Mesothelial cell of epicardium (in vitro differentiated cells): Measurements from ENCODE around the gene NRM. TPM values are rescaled to one million over a fixed set of nuclear protein-coding genes. Genes with fewer than 3 reads are reported as not detected.

Experiments used
- DNase-seq, 2 experiments: peaks; one replicate each; pipeline ENCODE4 v3.0.0; 2021; ENCODE audit warnings: low spot score in 2 of 2; ENCODE audit not compliant: unreplicated experiment in 2 of 2
- H3K27ac Mint-ChIP-seq: 2 replicates; pipeline ENCODE4 v1.8.0; 2021; ENCODE audit warnings: mixed read lengths
- H3K27me3 Mint-ChIP-seq: 2 replicates; pipeline ENCODE4 v1.8.0; 2021; ENCODE audit warnings: low read depth, mixed read lengths
- H3K36me3 Mint-ChIP-seq: 2 replicates; pipeline ENCODE4 v1.8.0; 2021; ENCODE audit warnings: mixed read lengths
- H3K4me1 Mint-ChIP-seq: 2 replicates; pipeline ENCODE4 v1.8.0; 2021; ENCODE audit warnings: mixed read lengths
- H3K4me3 Mint-ChIP-seq: 2 replicates; pipeline ENCODE4 v1.8.0; 2021; ENCODE audit warnings: mild to moderate bottlenecking, moderate library complexity, mixed read lengths
- H3K9me3 Mint-ChIP-seq: 2 replicates; pipeline ENCODE4 v1.8.0; 2021; ENCODE audit warnings: mixed read lengths
- total RNA-seq: library from RNA; stranded (reverse); gene quantifications from 3 replicates; pipeline ENCODE4 v1.2.1, GENCODE V29; 2021
- TF ChIP-seq, protein P1 (sequence below): fragments of 200-600 bp; sonication (generic); IDR thresholded peaks from one replicate; pipeline ENCODE4 v1.5.0; 2021; ENCODE audit warnings: antibody characterized with exemption; ENCODE audit not compliant: unreplicated experiment

NRM gene
- total RNA-seq, 1 donor from 2014 or later, result 36.1 TPM

DNA sequence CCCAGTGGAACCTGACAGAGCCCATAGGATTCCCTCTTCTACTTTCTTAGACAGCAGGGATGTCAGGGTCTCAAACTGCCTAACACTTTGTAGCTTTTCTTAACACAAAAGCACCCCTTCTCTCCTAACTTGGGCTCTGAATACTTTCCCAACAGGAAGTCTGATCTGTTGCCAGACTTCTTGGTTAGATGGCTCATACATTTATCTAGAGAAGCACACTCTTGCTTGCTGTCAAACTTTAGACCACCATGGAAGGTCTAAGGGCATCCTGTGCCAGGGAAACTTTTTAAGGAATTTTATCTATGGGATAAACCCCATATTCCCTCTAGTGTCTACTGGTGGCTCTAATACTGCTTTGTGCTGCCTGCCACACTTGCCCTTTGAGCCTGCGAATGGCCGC is 47.1 kb downstream of the NRM start:
- TF ChIP-seq, protein P1, sequence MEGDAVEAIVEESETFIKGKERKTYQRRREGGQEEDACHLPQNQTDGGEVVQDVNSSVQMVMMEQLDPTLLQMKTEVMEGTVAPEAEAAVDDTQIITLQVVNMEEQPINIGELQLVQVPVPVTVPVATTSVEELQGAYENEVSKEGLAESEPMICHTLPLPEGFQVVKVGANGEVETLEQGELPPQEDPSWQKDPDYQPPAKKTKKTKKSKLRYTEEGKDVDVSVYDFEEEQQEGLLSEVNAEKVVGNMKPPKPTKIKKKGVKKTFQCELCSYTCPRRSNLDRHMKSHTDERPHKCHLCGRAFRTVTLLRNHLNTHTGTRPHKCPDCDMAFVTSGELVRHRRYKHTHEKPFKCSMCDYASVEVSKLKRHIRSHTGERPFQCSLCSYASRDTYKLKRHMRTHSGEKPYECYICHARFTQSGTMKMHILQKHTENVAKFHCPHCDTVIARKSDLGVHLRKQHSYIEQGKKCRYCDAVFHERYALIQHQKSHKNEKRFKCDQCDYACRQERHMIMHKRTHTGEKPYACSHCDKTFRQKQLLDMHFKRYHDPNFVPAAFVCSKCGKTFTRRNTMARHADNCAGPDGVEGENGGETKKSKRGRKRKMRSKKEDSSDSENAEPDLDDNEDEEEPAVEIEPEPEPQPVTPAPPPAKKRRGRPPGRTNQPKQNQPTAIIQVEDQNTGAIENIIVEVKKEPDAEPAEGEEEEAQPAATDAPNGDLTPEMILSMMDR, result no peak
- no peak overlapping the region for H3K4me3 Mint-ChIP-seq
- H3K36me3 Mint-ChIP-seq, result peaks cover 38% of the 10 kb centered on the region
- no peak overlapping the region for H3K27ac Mint-ChIP-seq
- H3K9me3 Mint-ChIP-seq, result no peaks in the 10 kb centered on the region
- no peak for DNase-seq
- H3K27me3 Mint-ChIP-seq, result no peaks in the 10 kb centered on the region
- peaks cover 21% of the 10 kb centered on the region for H3K4me1 Mint-ChIP-seq

DNA sequence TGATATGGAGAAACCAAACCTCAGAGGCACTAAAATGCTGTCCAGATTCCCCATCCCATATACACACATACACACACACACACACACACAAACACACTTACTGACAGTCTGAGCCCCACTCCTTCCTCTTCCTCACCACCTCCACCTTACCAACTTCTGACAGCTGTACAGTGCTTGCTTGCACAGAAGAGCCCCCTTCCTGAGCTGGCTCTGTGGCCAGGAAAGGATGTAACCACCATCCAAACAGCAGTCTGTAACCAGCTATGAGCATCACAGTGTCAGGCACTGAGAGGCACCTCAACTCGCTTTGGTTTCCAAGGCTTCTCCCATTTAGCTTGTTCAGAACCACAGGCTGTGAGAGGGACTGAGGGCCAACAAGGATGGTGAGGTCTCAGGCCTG is 49.7 kb downstream of the NRM start:
- Mint-ChIP-seq H3K4me1 (peaks cover 7% of the 10 kb centered on the region), H3K9me3 (no peaks in the 10 kb centered on the region), H3K27me3 (no peaks in the 10 kb centered on the region), H3K36me3 (peaks cover 43% of the 10 kb centered on the region), H3K27ac (no peak overlapping the region), H3K4me3 (no peak overlapping the region)
- TF ChIP-seq, protein P1, result no peak
- DNase-seq, result no peak

DNA sequence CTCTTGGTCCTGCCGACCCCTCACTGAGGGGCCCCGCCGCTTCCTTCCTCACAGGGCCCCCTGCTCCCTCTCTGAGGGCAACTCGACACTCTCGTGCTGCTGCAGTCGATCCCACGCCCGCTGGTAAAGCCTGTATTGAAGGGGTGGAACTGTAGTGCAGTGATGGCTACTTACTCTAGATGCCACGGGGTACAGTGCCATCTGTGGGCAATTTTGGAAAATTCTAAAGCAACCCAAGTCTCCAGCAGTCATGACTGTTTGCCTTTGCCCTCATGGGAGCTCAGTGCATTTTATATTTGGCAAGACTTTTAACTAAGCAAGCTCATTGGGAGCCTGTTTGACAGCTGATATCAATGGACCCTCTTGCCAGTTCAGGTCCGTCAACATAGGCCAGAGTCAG is 50.3 kb downstream of the NRM start:
- Mint-ChIP-seq H3K27ac (no peak overlapping the region), H3K27me3 (no peaks in the 10 kb centered on the region), H3K4me3 (no peak overlapping the region), H3K4me1 (peaks cover 2% of the 10 kb centered on the region), H3K36me3 (peaks cover 43% of the 10 kb centered on the region), H3K9me3 (no peaks in the 10 kb centered on the region)
- DNase-seq, result no peak
- TF ChIP-seq, protein P1, result no peak

Other genes with a start within 250 kb of the NRM start
- gene HLA-E, start 201.5 kb downstream of the NRM start, total RNA-seq, result 59.5 to 61.9 TPM (median 61.7 TPM) in 3 replicates
- gene GNL1, start 134.5 kb downstream of the NRM start, total RNA-seq, result 88.2 to 93.1 TPM (median 91.9 TPM) in 3 replicates
- gene PRR3, start 133.7 kb downstream of the NRM start, total RNA-seq, result 23.7 to 25.5 TPM (median 23.9 TPM) in 3 replicates
- 71.4 to 73.6 TPM (median 71.5 TPM) in 3 replicates for gene ABCF1, start 119.5 kb downstream of the NRM start, total RNA-seq
- gene PPP1R10, start 73.7 kb downstream of the NRM start, total RNA-seq, result 107 to 120 TPM (median 117 TPM) in 3 replicates
- 29.8 to 33.5 TPM (median 30.2 TPM) in 3 replicates for gene MRPS18B, start 73.1 kb downstream of the NRM start, total RNA-seq
- 51.0 to 57.0 TPM (median 51.2 TPM) in 3 replicates for gene ATAT1, start 64.1 kb downstream of the NRM start, total RNA-seq
- 12.0 to 15.8 TPM (median 15.0 TPM) in 3 replicates for gene C6orf136, start 43.9 kb downstream of the NRM start, total RNA-seq
- gene DHX16, start 18.0 kb downstream of the NRM start, total RNA-seq, result 23.5 to 26.7 TPM (median 25.2 TPM) in 3 replicates
- gene PPP1R18, start 4.3 kb downstream of the NRM start, total RNA-seq, result 28.8 to 30.6 TPM (median 29.5 TPM) in 3 replicates
- gene MDC1, start 26.3 kb upstream of the NRM start, total RNA-seq, result 49.7 to 51.9 TPM (median 49.8 TPM) in 3 replicates
- 1,084 to 1,110 TPM (median 1,094 TPM) in 3 replicates for gene TUBB, start 29.4 kb upstream of the NRM start, total RNA-seq
- gene FLOT1, start 51.7 kb upstream of the NRM start, total RNA-seq, result 96.5 to 101 TPM (median 99.8 TPM) in 3 replicates
- 131 to 136 TPM (median 134 TPM) in 3 replicates for gene IER3, start 53.6 kb upstream of the NRM start, total RNA-seq
- 344 to 351 TPM (median 349 TPM) in 3 replicates for gene DDR1, start 193.5 kb upstream of the NRM start, total RNA-seq
- 62.1 to 65.4 TPM (median 62.2 TPM) in 3 replicates for gene GTF2H4, start 217.2 kb upstream of the NRM start, total RNA-seq
- gene VARS2, start 223.3 kb upstream of the NRM start, total RNA-seq, result 62.1 to 70.6 TPM (median 67.4 TPM) in 3 replicates
- gene SFTA2, start 241.2 kb upstream of the NRM start, total RNA-seq, result not detected in 3 replicates
- gene MUCL3, start 250.0 kb upstream of the NRM start, total RNA-seq, result not detected in 3 replicates